ENCODE results near the gene AWAT1.

DNA sequence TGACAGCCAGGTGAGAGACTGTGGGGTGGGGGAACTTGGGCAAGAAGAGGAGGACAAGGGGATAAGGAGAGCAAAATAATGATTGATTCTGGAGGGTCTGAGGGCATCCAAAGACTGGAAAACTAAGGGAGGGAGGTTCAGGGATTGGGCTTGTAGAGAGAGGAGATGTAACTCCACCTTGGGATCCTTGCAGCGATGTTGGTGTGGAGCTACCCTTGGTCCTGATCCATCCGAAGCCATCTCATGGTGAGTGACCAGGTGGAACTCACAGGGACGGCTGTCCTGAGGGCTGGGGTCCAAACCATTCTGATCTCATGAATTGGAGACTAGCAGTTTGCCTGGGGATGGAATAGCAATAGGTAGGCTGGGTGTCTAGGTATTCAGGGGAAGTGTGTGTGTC lies 46.1 kb downstream of the AWAT1 start:
- TF ChIP-seq, protein P1, sequence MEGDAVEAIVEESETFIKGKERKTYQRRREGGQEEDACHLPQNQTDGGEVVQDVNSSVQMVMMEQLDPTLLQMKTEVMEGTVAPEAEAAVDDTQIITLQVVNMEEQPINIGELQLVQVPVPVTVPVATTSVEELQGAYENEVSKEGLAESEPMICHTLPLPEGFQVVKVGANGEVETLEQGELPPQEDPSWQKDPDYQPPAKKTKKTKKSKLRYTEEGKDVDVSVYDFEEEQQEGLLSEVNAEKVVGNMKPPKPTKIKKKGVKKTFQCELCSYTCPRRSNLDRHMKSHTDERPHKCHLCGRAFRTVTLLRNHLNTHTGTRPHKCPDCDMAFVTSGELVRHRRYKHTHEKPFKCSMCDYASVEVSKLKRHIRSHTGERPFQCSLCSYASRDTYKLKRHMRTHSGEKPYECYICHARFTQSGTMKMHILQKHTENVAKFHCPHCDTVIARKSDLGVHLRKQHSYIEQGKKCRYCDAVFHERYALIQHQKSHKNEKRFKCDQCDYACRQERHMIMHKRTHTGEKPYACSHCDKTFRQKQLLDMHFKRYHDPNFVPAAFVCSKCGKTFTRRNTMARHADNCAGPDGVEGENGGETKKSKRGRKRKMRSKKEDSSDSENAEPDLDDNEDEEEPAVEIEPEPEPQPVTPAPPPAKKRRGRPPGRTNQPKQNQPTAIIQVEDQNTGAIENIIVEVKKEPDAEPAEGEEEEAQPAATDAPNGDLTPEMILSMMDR (IDR thresholded peaks at IDR 0.05) = no peak
- no peak for TF ChIP-seq POLR2A (IDR thresholded peaks at IDR 0.05)
